Jurkat, Clone E6-1 (cell line): Measurements from ENCODE around the gene CMC2.

Experiments used
- DNase-seq: peaks from one replicate; pipeline ENCODE4 v3.0.0-alpha.2; 2011; ENCODE audit warnings: low read depth, low spot score
- H3K4me3 ChIP-seq: 2 replicates; pipeline ENCODE4 v1.5.1; 2011; ENCODE audit warnings: mild to moderate bottlenecking, low read length, control low read depth, moderate library complexity

Gene CMC2

DNA sequence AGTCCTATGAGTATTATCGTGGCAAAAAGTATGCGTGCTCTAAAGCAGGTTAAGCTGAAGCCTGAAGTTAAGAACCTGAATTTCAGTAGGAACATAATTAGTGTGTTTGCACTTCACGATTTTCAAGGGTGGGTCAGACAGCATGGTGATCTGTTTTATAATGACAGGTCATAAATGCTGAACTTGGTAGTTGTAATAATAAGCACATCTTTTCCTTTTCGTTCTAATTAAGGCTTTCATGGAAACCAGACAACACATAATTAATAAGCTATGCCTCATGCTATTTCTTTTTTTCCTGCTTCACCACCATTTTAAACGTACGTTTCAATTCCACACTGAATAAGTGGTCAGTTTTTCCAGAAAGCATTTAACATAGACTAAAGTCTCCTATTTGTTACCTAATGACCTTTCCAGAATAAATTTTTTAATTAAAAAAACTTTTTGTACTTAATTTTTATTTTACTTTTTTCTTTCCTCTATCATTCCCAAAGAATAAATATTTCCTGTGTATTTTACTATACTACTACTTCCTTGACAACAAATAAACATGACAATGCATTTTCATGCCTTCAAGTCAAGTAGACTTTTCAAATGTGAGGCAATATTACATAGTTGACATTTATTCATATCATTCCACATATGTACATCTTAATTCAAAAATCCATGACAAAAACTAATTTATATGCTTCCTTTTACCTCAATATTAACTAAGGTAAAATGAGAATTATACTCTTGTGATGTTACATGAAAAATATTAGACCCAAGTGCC, 22.4 kb downstream of the CMC2 start:
- H3K4me3 ChIP-seq: no peak overlapping the region
- no peak for DNase-seq

DNA sequence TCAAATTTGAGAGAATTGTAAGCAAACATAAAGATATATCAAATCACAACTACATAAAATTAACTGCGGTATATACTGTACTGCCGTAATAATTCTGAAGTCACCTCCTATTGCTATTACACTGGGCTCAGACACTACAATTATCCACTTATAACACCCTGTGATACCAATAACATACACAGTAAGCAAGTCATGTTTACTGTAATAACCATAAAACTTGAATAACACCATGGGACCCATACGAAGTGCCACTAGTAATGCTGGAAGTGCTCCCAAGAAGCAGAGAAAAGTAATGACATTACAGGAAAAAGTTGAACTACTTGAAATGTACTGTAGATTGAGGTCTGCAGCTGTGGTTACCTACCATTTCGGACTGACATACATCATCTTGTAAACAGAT, 24.0 kb downstream of the CMC2 start:
- DNase-seq: no peak
- H3K4me3 ChIP-seq: no peak overlapping the region

DNA sequence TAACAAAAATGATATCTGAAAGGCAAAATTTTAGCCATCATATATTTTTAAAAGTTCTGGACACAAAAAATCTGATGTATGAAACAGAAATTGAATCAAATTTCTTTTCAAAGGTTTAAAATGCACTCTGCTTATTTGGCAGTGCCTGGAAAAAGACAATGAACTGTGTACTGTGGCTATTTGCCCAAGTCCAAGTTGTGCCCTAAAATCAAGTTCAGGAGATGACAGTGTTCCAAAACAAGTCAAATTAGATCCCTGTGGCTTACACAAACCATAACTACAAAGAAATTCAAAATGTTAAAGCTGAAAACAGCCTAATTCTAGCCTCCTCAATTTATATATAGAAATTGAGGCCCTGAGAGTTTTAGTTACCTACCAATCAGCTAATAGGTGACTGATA, 25.6 kb downstream of the CMC2 start:
- H3K4me3 ChIP-seq: no peak overlapping the region
- no peak for DNase-seq

DNA sequence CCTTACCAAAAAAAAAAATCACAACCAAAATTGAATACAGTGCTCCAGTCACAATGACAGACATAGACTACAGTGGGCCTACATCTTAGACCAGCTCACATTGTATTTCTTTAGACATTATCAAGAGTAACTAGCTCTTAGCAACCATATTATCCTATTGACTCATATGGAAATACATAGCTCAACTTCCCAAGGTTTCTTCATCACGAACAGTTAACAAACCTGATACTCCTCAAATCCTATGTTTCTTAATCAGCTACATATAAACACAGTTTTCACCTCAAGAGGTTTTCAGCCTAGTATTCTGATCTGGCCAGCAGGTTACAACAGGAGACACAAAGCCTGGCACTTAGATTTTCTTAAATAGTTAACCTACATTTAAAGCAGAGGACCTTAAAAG, 29.7 kb downstream of the CMC2 start:
- no peak overlapping the region for H3K4me3 ChIP-seq
- no peak for DNase-seq

DNA sequence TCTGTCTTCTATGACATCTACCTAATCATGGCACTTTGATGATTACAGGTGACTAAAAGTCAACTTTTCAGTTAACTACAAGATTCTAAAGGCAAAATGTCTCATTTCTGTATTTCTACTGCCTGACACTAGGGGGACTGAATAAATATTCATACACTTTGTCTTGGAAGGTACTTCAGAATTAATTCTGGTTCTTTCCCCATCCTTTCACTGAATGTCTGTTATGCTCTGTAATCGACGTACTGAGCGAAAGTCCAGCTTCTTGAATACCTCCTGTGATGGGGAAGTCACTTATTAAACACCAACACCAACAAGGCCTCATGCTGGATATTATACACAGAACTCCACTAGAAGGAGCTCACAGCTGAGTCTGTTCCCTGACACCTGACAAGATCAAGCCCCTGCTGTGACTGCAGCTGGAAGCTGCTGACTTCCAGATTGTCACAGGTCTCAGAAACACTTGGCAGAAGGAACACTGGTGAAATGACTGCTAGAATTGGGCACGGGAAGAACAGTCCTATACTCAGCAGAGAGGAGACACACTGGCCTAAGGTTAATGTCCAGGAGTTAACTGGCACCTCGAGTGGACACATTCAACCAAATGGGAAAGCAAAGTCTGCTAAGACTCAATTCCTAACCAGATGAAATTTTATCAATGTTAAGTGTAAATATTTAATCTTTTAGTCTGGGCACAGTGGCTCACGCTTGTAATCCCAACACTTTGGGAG, 31.9 kb downstream of the CMC2 start:
- no peak for DNase-seq
- H3K4me3 ChIP-seq: no peak overlapping the region

DNA sequence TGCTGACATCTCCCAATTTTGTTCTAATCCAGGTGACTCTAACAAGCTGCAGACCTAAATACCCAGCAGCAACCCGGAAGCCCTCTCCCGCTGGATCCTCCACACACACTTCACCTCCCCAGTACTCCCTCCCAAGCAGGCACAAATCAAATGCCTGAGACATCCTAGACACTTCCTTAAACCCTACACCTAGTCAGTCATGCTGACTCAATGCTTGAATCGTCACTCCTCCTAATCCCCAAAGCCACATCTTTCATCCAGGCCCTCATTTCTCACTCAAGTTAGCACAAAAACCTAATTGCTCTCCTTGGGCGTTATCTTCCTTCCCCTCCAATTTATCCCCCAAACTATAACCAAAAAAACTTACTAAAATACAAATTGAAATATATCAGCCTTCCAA, 32.7 kb downstream of the CMC2 start:
- no peak overlapping the region for H3K4me3 ChIP-seq
- no peak for DNase-seq

DNA sequence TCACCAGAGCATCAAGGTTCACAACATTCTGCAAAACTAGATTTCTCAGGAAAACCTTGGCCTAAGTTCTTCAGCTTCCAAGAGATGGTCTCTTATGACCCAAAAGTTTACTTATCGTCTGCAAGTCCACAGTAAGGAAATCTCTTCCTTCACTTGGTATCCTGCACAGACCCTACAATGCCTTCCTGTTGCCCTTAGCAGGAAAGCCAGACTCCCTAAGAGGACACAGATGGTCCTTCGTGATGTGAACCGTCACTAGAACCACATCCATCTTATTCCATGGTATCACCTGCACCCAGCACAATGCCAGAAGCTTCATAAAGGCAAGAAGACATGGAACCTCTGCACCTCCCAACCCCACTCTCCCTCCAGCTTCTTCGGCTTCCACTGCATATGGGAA, 34.1 kb downstream of the CMC2 start:
- no peak for DNase-seq
- H3K4me3 ChIP-seq: no peak overlapping the region

DNA sequence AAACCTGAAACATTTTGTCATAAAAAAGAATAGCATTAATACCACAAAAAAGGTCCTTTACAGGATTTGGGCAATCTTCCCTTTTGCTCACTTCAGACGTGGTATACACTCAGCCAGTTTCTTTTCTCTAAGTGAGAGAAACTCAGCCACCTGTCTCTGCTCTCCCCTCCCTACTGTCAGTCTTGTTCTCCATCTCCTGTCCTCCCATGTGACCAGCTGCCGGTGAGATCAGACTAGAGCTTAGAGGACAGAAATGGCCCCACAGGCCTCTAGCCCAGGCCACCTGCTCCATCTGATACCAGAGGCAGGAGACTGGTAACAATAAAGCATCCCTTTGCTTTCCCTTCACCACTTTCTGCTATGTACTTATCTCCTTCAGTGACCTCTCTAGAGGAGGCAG, 34.9 kb downstream of the CMC2 start:
- DNase-seq: no peak
- no peak overlapping the region for H3K4me3 ChIP-seq

DNA sequence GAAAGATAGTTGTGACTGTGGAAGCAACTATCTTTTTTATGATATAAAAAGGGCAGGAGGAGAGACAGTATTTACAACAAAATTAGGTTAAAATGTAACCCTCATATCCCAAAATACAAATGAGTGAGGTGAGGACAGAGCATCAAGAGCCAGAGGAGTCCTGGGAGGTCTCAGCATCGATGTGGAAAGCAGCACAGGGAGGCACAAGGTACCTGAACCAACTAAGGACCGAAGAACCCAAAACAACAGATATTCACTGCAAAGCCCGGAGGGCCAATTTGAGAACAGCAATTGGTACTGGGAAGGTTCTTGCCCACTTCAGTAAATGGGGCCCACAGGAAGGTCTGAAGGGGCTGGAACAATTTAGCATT, 37.6 kb downstream of the CMC2 start:
- no peak overlapping the region for H3K4me3 ChIP-seq
- no peak for DNase-seq

DNA sequence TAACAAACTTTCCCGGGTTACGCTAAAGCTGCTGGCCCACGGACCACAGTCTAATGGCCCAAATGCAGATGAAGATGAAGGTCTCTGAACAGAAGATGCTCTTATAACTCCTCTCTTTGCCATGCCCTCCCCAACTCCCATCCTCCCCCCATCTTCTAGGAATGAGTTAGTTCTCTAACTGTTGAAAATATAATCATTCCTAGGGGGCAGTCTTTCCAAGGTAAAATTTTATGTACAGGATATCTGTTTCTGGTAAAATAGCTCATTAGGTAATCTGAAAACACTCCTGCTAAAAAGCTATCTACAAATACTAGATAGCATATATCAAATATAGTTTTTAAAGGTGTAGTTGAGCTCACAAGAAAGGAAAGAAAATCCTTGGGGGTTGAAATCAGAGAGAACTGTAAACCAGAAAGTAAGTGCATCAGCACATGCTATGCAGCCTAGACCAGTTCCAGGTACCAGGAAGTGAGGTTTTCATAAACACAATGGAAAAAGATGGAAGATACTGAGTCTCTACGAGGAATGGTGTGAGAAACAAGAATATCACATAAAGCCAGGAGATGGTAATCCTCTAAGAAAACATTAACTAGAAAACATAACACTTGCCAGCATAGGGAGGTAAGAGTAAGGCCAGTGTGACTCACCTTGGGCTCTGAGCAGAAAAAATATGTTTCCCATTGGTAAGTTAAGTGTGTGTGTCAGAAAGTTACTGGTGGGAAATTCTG, 38.1 kb downstream of the CMC2 start:
- no peak for DNase-seq
- H3K4me3 ChIP-seq: no peak overlapping the region

DNA sequence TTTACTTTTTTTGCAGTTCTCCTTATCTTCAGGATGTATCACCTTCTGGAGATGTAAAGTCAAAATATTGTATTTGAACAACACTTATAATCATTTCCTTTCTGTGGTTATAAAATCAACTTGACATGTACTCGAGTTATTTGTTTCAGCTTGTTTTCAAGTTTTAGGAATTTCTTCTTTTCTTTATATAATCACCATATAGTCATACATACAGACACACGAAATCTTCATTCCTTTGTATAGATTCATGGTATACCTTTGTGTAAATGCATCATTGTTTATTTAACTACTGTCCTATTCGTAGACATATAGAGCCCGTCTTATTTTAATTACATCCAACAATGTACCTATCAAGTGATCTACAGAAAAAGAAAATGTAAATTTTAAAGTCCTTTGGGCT, 40.1 kb downstream of the CMC2 start:
- no peak for DNase-seq
- H3K4me3 ChIP-seq: no peak overlapping the region

DNA sequence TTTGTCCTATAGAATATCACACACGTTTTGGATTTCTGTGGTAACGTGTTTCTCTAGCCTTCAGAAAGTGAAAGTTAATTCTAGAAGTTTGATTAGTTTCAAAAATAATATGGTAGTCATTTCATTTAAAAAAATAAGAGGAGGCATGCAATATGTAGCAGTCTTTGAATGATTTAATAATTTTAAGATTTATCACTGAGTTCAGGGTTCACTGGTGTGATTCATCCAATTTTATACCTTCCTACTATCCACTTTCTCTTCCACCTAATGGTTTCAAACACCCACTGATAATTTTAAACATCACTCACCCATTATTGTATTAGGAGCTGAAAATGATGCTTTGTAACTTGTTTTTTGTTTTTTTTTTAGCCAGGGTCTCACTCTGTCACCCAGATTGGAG, 42.3 kb downstream of the CMC2 start:
- DNase-seq: no peak
- no peak overlapping the region for H3K4me3 ChIP-seq

DNA sequence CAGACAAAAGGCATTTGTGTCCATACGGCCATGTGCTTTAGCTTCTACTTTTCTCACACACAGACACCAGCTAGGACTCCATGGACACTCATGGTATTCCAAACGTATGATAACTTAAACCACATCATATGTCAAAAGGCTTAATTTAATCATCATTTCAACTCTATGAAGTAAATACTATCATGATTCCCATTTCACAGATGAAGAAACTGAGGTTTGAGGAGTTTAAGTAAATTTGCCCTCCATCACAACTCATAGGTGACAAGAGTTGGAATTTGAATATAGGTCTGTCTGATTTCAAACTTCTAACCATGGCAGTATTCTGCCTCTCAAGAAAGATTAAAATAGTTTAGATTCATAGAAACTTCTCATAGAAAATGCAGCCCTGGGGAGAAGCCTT, 43.8 kb downstream of the CMC2 start:
- H3K4me3 ChIP-seq: no peak overlapping the region
- DNase-seq: no peak

DNA sequence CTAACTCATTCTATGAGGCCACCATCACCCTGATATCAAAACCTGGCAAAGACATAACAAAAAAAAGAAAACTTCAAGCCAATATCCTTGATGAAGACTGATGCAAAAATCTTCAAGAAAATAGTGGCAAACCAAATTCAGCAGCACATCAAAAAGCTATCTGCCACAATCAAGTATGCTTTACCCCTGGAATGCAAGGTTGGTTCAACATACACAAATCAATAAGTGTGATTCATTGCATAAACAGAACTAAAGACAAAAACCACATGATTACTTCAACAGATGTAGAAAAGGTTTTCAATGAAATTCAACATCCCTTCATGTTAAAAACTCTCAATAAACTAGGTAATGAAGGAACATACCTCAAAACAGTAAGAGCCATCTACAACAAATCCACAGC, 48.4 kb downstream of the CMC2 start:
- no peak overlapping the region for H3K4me3 ChIP-seq
- DNase-seq: no peak

DNA sequence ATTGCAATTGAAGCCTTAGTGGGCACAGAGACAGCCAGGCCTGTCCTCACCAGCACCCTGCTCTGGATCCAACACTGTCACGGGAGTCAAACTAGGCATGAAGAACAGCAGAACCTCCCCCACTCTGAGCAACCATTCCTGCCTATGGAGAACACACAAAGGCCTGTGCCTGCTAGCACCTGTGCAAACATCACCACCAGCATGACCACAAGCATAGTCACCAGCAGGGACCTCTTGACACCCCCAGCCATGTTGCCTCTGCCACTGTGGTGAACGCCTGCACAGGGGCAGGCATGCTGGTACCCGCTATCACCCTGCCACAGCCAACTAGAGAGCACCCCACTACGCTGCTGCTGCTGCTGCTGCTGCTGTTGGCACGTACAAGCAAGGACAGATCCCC, 51.7 kb downstream of the CMC2 start:
- H3K4me3 ChIP-seq: no peak overlapping the region
- no peak for DNase-seq

DNA sequence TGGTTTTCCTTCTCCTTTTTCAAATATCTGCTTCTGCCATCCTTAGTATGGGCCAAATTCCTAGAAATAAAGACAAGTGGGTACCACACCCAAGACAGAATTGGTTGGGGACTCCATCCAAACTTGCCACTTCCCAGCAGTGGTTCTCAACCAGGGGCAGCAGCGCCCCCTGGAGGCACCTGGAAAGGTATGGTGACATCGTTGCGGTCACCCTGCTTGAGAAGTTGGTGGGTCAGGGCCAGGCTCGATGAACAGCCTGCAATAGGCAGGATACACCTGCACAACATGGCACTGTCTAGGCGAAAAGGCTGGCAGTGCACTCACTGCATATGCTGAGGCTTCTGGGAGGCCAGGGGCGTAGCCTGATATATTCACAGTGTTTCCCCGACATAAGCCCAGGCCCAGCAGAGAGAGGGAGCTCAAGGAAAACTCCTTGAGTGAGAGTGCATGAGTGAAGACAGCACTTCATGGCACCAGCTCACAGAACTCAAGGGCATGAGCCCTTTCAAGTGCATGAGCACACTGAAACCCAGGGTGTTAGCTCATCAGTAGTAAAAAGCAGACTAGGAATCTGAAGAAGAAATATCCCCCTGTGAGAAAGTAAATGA, 57.7 kb downstream of the CMC2 start:
- DNase-seq: peak; percentile 4
- no peak overlapping the region for H3K4me3 ChIP-seq

DNA sequence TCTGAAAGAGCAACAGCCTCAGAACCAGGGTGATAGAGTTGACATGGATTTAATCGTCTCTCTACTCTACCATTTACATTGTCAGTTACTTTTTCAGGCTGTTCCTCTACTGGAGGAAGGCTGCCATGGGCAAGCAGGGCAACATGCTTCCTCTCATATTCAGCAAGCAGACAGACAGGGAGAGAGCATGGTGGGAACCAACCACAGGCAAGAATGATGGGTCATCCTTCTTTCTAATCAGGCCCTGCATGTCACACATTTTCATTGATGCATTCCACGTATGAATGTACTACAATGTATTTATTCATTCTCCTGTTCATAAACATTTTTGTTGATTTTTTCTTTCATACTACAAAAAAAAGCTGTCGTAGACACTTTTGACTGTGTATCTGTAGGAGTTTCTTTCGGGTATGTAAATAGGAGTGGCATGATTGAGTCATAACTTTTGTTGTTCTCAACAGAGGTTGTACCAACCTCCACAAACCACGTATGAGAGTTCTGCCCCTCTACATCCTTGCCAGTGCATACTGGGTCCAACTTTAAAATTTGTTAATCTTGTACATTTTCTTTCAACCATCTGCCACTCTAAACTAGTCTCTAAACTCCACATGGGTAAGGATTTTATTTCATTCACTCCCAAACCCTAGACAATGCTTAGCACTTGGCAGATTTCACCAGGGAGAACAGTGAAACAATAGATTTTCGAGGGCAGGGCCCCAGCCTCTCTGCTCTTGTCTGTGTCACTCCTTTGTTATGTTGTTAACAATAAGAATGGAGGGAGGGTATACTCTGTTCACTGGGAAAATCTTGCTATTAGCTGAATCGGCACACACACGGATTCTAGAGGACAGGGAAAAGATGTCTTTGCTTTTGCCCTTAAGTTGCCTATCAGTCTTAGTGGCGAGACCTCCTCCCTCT, 58.7 kb downstream of the CMC2 start:
- H3K4me3 ChIP-seq: no peak overlapping the region
- DNase-seq: no peak

DNA sequence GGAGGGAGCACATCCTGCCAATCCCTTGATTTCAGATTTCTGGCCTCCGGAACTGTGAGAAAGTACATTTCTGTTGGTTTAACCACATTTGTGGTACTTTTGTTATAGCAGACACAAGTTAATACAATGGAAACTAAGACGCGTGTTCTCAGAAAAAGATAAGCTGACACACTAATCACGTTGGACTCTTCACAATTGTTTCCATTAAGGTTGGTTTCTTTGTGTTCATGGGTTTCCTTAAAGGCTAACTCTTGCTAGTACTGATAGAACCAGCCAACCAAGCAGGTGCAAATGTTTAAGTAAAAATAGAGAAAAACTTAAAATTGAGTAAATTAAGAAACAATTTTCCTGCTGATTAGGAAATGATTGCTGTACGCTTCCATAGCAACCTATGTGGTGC, 59.4 kb downstream of the CMC2 start:
- H3K4me3 ChIP-seq: no peak overlapping the region
- no peak for DNase-seq

DNA sequence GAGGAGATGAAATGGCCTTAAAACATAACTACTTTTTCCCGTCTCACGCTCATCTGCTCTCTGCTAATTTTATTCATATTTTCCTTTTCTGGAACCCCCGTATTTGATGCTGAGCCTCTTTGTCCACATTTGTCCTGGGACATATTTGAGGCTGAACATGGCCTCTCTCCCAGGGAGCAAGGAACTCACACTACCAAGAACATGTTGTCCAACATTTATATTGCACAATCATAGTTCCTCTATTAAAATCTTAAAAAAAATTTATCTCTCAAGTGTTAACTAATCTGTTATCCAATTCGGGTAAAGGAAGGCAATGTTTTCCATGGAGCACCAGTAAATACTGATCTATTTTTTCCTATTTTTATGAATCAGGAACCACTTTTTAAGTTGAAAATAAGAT, 60.2 kb downstream of the CMC2 start:
- no peak overlapping the region for H3K4me3 ChIP-seq
- no peak for DNase-seq
